Fibroblast of skin of left biceps (primary cell): ENCODE measurements around the gene RPE.

ENCODE experiments used
- DNase-seq, 2 experiments: peaks; one replicate each; pipeline ENCODE4 v3.0.0-alpha.2; 2013; ENCODE audit warnings: low read depth in 2 of 2

The RPE gene

DNA sequence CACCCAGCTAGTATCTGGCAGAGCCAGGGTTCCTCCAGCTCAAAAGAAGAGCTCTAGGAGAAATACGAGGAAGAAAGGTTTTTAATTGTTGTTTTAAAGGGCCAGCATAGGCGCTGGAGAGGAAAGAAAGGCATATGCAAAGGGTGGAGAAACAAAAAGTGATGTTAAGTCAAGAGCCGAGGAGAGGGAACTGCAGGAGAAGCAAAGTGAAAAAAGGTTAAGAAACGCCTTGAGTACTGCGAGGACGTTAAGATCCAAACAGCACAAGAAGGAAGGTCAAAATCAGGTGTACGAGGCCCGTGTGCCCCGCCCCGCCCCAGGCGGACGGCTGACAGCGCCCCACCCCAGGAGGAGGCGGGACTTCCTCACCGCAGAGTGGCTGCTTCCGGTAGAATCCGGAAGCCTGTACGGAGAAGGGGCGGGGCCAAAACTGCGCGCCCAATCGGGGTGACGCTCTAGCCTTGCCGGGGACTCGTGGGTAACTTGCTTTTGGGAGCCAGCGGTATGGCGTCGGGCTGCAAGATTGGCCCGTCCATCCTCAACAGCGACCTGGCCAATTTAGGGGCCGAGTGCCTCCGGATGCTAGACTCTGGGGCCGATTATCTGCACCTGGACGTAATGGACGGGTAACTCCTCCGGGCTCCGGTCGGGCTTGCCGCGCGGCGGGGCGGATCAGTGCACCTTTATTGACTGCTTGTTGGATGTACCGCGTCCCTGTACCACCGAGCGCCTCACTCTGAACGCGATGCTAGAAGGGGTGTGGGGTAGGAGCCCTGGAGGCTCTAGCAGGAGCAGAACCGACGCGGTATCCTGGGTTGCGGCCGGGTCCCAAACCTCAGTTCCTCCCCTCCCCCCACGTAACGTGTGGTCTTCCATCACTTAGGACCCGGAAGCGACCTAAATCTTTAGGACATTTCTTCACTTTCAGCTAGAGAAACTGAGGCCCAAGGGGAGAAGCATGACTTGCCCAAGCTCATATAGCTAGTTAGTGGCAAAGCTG lies at the start of gene RPE:
RPE (plus strand) TSS at position 481 of the 1,000 bp plus-strand sequence; CDS start at position 505, 24 bp downstream.
- peak; percentile 77 to 78 for DNase-seq

DNA sequence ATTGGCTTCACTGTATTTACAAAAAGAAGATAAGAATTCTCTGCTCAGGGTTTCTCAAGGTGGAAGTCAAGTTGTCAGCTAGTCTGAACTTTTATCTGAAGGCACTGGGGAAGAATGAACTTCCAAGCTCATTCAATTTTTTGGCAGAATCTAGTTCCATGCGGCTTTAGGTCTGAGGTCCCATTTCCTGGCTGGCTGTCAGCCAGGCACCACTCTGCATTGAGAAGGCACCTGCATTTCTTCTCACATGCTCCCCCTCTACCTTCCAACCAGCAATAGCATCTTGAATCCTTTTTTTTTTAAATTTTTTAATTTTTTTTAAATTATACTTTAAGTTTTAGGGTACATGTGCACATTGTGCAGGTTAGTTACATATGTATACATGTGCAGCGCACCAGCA lies 46.2 kb upstream of the RPE start:
- no peak for DNase-seq

DNA sequence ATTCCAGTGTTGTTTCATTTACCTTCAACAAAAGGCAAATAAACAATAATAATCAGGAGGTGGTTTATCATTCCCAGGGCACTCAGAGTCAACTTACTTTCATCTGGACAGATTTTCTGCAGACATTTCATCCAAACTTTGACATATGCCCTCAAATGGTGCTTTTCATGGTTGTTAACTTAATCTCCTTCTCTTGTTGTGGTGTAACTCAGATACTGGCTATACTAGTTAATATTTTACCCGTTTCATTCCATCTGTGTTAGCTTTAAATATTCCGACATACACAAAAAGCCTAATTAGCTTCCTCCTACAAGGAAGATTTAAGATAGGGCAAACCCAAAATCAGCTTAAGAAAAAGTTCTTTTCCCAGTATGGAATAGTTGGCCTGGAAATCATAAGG lies 44.4 kb upstream of the RPE start:
- no peak for DNase-seq

DNA sequence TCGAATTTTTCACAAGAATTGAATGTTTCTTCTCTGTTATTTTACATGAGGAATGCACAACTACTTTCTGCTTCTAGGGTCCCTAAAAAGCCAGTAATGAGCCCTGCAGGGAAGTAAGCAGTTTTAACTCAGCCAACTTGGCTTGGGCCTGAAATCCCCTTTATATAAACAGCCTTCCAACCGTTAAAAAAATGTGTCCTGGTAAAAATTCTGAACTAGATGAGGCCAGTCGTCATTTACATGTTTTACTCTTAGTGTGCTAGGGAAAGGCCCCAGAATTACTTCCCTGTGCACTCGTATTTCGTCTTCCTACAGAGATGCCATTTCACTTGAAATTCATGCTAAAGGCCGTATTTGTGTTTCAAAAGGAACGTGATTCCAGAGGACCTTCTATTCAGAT lies 42.4 kb upstream of the RPE start:
- no peak for DNase-seq

DNA sequence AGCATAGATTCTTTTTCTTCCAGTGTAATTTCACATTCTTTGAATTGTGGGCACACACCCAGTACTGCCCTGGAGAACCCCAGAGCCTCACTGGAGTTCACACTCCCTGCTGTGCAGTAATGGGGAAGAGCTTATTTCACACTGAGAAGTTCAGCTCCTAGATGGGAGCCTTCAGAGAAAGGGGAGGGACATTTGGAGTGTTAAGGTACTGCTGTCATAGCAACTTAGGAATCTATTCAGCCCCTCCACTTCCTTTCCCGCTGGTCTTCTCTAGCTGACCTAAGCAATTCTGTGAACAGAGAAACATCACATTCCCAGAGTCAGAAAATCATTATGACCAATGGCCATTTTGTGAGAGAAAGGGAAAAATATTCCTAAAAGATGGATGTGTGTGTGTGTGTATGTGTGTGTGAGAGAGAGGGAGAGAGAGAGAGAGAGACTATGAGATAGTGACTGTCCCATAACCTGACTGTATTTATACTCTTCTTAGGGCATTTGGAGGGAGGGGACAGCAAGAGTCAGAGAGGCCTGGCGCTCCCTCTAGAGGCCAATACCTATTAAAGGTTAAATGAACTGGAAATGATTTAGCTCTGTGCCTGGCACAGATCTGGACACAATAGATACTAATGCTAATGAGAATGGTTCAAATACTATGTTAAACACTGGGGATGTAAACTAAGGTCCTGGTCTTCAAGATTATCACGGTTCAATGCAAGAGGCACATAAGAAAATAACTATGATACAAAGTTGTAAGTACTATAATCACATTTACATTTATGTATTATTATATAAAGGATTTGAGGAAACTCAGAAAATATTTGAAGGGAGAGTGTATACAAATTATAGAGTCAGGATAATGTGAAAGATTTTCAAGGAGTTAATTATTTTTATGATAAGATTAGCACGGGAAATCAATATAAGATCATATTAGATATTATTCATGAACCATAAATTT lies 41.5 kb upstream of the RPE start:
- DNase-seq = peak; percentile 4 to 9

DNA sequence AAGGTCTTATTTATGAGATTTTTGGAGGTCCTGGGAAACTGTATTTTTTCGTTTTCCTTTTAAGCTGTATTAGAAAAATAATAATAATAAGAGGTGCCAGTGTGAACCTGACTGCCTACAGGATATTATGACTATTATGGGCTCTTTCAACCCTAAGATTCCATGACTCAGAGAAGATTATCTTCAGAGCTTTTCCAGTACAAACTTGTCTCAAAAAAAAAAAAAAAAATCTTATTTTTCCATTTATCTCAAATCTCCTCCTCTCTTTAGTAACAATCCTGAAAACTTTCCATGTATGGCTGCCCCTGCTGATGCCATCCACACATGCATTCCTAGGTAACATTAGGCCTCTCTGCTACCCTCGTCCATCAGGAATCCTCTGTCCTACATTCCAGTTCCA lies 36.7 kb upstream of the RPE start:
- DNase-seq = no peak

DNA sequence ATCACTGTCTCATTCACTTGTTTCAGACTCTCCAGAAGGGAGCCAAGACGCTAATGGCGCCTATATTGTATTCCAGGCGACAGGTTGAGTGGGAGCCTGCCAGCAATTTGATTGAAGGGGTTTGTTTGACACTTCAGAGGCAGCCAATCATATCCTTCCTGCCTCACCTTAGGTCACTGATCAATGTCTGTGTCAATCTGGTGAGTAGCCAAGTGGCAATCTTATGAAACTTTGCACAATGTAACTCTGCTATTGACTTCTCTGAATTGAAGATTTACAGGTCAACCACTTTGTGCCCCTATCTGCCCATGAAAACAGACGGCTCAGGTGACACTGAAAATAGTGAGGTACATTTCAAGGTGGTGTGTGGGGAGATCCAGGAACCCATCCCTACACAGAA lies 32.7 kb upstream of the RPE start:
- no peak for DNase-seq

DNA sequence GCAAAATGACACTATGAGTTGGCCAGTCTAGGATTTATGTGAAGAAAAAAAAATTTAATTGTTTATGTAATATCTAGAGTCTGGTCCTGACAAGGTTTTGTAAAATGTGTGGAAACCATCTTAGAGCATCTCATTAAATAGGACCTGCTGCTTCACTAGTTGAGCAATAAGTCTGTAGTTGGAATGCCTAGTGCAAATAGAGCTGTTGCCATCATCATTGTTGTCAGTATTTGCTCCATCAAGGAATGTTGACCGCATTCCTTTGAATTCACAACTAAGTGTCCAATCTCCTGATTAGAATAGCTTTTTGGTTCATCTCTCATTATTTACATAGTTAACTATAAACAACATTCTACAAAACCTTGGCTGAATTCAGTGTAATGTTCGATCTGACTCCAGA lies 32.2 kb upstream of the RPE start:
- DNase-seq = no peak

DNA sequence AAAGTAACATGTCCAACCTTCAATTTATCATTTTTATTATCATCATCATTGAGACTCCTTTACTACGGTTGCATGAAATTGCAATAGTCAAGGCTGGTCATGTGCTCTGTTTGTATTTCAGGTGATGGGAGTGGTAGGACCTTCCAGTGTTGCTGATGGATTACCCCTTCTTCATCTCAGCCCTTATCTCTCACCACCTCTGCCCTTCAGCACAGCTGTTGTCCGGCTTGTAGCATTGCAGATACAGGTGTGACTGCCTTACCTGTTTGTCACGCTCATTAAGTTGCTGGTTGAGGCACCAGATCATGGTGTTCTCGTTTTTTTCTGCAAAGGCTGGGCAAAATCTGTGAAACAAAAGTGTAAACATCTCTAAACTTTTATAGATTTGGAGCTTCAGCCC lies 31.7 kb upstream of the RPE start:
- no peak for DNase-seq

DNA sequence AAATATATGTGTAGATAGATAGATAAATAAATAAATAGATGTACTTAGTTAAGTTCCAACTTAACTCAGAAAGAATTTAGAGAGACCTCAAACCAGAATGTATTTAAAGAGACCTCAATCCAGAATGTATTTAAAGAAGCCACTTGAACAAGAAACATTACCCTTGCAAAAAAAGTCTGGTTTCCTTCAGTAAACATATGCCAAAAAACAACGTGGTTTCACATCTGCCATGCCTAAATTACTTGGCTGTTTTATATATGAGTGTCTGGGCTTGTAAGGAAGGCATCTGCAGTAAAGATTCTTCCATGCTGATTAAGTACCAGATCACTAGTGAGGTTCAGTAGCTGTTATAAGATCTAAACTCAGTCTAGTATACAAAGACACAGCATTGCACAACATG lies 29.1 kb upstream of the RPE start:
- DNase-seq = no peak

DNA sequence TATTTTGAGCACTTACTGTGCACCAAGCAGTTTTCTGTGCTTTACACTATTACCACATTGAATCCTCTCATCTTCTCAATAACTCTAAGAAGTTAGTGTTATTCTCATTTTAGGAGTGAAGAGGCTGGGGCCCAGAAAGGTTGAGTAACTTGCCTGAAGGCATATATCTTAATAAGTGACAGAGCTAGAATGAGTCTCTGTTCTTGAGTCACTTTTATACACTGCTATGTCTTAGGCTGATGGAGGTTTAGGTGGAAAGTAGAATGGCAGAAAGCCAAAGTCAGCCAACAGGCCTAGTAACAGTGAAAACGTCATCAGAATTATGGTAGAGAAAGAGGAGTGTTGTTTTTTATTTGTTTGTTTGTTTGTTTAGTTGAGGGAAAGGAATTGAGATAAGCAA lies 27.9 kb upstream of the RPE start:
- no peak for DNase-seq

DNA sequence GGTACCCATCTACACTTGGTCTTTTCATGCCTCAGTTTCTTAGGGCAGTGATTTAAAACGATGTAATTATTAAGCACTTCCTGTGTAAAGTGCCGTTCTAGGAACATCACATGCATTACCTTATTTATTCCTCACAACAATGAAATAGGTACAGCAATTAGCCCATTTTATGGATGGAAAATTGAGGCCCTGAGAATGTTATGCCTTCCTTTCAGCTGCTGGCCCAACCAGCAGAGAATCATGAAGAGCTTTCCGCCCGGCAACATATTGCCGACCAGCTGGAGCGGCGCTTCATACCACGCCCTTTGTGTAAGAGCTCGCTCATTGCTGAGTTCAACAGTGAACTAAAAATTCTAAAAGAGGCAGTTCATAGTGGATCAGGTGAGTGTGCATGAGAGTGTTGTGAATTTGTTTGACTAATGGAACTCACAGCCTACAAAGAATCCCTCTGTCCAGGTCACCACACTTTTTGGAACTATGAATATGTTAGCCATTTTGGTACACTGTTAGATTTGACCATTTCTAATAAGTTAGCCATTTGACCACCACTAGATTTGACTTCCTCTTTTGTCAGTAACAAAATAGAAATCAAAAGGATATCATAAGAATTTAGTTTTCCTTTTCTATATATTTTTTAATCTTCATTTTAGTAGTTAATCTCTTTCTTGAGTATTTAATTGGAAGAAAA lies 25.6 kb upstream of the RPE start:
- DNase-seq = no peak

DNA sequence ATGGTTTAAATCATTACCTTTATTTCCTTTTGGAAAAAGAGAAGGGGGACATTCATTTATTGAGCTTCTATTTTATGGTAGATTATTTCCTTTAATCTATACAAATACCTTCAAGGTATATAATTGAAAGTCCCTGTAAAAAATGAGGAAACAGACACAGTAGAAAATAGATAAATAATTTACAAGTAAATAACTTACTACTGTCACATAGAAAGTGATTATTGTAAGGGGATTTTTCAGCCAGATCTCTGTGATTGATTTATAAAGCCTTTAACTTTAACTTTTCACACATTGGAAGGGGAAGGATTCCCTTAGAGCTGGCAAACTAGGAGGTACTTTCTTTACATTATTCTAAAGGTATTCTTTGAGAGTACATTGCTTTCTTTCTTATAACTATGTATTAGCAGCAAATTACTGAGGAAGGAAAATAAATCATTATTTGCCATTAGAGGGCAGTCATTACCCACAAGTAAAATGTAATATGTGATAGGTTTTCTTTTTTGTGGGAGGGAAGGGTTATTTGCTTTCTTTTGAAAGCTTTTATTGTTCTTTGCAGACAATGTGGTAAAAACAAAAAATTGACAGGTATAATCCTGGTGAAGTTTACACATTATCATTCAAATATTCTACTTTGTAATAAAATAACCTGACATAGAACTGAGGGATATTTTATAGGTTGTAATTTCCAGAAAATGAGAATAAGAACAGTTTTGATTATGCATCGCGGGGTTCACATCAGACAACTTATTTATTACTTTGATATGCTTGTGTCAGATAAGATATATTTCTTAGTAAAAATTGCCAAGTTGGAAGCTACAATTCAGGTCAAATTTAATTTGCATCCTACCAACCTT lies 24.8 kb upstream of the RPE start:
- peak in 1 of 2 experiments; percentile 5 for DNase-seq

DNA sequence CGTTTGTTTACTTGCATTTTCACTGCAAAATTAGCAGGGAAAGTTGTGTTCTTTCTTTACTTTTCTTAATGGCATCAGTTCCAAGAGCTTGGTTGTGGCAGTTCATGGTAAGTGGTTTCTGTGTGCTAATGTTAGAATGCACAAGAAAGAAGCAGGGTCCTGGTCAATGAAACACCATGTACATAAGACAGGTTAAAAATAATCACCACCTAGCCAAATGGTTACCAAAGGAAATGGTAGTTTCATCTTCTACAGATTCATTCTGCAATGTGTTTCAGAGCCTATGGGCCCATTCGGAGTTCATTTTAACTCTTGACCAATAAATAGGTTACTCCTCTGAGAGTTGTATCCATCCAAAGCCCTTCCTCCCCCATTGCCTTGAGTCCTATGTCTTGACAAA lies 18.1 kb upstream of the RPE start:
- DNase-seq = no peak

DNA sequence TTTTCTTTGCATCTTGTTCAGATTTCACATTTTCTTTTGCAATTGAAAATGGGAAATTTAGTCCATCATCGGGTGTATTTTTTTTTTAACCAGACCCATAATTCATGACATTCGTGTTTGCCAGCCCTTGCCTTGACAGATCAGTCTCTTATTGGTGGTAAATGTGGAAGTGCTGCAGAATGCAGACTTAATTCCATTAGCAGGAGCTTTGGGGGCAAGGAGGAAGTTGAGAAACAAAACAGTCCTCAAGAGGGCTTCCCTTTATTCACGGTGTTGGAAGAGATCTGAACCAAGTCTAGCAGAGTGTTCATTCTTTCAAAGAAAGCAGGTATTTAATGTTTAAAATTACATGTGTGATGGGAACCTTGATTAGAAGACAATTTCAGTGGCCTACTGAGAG lies 16.6 kb upstream of the RPE start:
- no peak for DNase-seq

DNA sequence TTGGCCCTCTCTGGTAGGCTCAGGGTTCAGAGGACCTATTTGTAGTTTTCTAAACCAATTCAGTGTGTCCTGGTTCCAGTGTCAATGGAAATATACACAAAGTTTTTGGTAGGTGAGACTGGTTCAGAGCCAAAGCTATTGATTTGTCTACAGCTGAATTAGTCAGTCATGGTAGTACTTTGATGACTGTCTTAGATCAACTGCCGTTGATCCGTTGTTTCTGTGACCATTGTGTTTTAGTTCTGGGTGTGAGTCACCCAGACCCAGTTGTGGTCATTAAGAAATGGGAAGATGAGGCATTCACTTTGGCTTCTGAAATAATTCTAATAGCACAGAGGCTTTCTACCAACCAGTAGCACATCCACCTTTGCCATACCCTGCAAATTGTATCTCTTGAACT lies 16.0 kb upstream of the RPE start:
- DNase-seq = no peak

DNA sequence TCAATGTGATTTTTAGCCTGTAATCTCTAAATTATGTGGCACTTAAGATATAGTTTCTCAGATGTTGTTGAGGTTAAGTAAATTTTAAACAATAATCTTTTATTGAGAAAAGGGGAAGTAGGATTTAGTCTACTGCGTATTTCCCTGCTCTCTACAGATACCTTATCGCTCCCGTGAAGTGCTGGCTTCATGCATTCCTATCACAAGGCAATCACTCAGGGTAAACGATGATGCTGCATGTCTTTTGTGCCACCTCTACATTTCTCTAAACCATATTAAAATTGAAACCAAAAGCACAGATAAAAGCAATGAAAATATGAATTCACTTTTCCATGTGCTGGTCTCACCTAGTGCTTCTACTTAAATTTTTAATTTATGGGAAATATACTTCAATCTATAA lies 14.4 kb upstream of the RPE start:
- DNase-seq = no peak

DNA sequence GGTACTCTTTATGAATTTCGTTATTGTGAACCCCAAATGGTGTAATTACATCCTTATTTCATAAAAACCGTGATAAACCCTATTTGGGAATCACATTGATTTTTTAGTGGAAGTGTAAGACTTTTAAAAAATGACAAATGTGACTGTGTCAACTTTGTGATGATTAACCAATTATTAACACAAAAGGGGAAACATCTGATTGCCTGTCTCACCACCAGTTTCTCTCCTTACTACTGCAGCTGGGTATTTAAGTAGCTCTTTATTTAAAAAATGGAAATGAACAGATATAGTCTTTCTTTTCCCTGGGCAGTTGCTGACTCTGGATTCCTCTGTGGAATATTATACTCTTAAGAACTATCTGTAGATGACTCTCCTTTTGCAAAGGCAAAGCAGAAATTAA lies 11.6 kb upstream of the RPE start:
- no peak for DNase-seq

DNA sequence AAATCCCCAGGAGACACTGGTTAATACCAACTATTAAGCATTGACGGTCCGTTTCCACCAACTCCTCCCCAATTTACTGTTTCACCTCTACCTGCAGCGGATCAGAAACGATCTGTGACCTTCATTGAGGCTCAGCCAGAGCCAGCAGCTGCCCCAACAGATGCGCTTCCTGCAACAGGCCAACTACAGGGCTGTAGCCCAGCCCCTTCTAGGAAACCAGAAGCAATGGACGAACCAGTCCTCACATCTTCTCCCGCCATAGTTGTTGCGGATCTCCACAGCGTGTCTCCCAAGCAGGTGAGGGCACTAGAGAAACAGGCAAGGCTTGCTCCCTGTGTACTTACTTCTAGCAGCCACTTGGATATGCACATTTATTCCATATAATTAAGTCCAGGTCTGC lies 8.5 kb upstream of the RPE start:
- no peak for DNase-seq

DNA sequence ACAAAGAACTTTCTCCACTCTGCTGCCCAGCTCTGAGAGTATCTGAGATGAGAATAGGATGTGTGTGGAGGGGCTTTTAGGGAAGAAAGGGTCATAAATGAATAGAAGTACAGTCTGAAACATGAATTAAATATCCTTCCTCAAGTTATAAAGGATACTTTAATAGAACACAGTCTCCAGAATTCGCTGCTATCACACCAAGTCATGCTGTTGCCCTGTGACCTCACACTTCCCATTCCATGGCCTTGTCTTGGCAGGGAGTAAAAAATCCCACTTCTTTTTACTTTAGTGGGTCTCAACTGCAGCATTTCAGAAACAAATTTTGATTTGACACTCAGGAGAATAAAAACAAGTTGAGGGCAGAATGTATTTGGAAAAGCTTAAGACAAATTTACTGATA lies 3.8 kb upstream of the RPE start:
- DNase-seq = no peak
